ENCODE results near the gene ITGA2.

- TF ChIP-seq PATZ1 (CRISPR knock-in tag; IDR thresholded peaks at IDR 0.05; ENCODE audit: borderline replicate concordance), result no peak
- TF ChIP-seq RARB (CRISPR knock-in tag; IDR thresholded peaks at IDR 0.05), result no peak
- TF ChIP-seq BACH2 (CRISPR knock-in tag; IDR thresholded peaks at IDR 0.05; ENCODE audit: borderline replicate concordance), result no peak
- TF ChIP-seq, protein P1, sequence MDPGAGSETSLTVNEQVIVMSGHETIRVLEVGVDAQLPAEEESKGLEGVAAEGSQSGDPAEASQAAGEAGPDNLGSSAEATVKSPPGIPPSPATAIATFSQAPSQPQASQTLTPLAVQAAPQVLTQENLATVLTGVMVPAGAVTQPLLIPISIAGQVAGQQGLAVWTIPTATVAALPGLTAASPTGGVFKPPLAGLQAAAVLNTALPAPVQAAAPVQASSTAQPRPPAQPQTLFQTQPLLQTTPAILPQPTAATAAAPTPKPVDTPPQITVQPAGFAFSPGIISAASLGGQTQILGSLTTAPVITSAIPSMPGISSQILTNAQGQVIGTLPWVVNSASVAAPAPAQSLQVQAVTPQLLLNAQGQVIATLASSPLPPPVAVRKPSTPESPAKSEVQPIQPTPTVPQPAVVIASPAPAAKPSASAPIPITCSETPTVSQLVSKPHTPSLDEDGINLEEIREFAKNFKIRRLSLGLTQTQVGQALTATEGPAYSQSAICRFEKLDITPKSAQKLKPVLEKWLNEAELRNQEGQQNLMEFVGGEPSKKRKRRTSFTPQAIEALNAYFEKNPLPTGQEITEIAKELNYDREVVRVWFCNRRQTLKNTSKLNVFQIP (CRISPR knock-in tag; IDR thresholded peaks at IDR 0.05; ENCODE audit: borderline replicate concordance, low read depth), result no peak
- TF ChIP-seq TCF4 (CRISPR knock-in tag; IDR thresholded peaks at IDR 0.05; ENCODE audit: borderline replicate concordance), result no peak
- no peak for TF ChIP-seq GLIS3 (CRISPR knock-in tag; IDR thresholded peaks at IDR 0.05)
- no peak for TF ChIP-seq SNAI2 (CRISPR knock-in tag; IDR thresholded peaks at IDR 0.05)
- no peak for TF ChIP-seq ZFP3 (CRISPR knock-in tag; IDR thresholded peaks at IDR 0.05)
- no peak for TF ChIP-seq ZFP30 (CRISPR knock-in tag; IDR thresholded peaks at IDR 0.05)
- TF ChIP-seq CSRNP3 (CRISPR knock-in tag; IDR thresholded peaks at IDR 0.05), result no peak
- TF ChIP-seq ZNF565 (CRISPR knock-in tag; conservative IDR thresholded peaks at IDR 0.05; ENCODE audit: low read depth), result no peak
- TF ChIP-seq CREB5 (CRISPR knock-in tag; IDR thresholded peaks at IDR 0.05; ENCODE audit: low read depth), result no peak
- TF ChIP-seq ESRRG (CRISPR knock-in tag; IDR thresholded peaks at IDR 0.05), result no peak
These were observed 50.7 kb downstream of the ITGA2 start for GRCh38 chr5:53039855-53040254.

All from SK-N-SH treated with all-trans-retinoic acid at 6 μM for 48 hours (cell line).